ENCODE data around the gene RWDD2A.

Gene RWDD2A

GRCh38 chr6:83198486-83199172, 5.5 kb downstream of the RWDD2A start:
- DNase-seq (ENCODE audit: low read depth, low spot score), result no peak

GRCh38 chr6:83199173-83199862, 6.2 kb downstream of the RWDD2A start:
- DNase-seq (ENCODE audit: low read depth, low spot score), result no peak

GRCh38 chr6:83199863-83200225, 6.7 kb downstream of the RWDD2A start:
- DNase-seq (ENCODE audit: low read depth, low spot score), result no peak

- no peak for DNase-seq (ENCODE audit: low read depth, low spot score)
Measured at GRCh38 chr6:83202031-83202430, 8.9 kb downstream of the RWDD2A start.

GRCh38 chr6:83215131-83216047, 22.2 kb downstream of the RWDD2A start:
- no peak for DNase-seq (ENCODE audit: low read depth, low spot score)

- no peak for DNase-seq (ENCODE audit: low read depth, low spot score)
Measured at GRCh38 chr6:83216806-83217205, 23.6 kb downstream of the RWDD2A start.

GRCh38 chr6:83218646-83219045, 25.5 kb downstream of the RWDD2A start:
- no peak for DNase-seq (ENCODE audit: low read depth, low spot score)

GRCh38 chr6:83220121-83220520, 27.0 kb downstream of the RWDD2A start:
- no peak for DNase-seq (ENCODE audit: low read depth, low spot score)

GRCh38 chr6:83221276-83221675, 28.1 kb downstream of the RWDD2A start:
- no peak for DNase-seq (ENCODE audit: low read depth, low spot score)

GRCh38 chr6:83221889-83222479, 28.8 kb downstream of the RWDD2A start:
- DNase-seq (ENCODE audit: low read depth, low spot score), result no peak

- no peak for DNase-seq (ENCODE audit: low read depth, low spot score)
Measured at GRCh38 chr6:83226517-83226916, 33.4 kb downstream of the RWDD2A start.

GRCh38 chr6:83231146-83231545, 38.0 kb downstream of the RWDD2A start:
- no peak for DNase-seq (ENCODE audit: low read depth, low spot score)

GRCh38 chr6:83247471-83247870, 54.3 kb downstream of the RWDD2A start:
- DNase-seq (ENCODE audit: low read depth, low spot score), result peak; percentile 84
